PFSK-1 (cell line): ENCODE results near the gene CCNI.

Experiments
- POLR2AphosphoS5 ChIP-seq: IDR thresholded peaks from 2 replicates; pipeline ENCODE4 v1.6.1; 2012; ENCODE audit warnings: low read depth, mild to moderate bottlenecking, control low read depth, low read length, moderate library complexity
- REST ChIP-seq, 2 experiments: IDR thresholded peaks; 2 replicates each; pipeline versions ENCODE4 v1.6.1 to v1.8.0; 2011 to 2012; ENCODE audit warnings: low read depth in 2 of 2, low read length in 2 of 2, control low read depth in 1 of 2, inconsistent platforms in 1 of 2, mild to moderate bottlenecking in 1 of 2, moderate library complexity in 1 of 2; ENCODE audit not compliant: insufficient read depth in 1 of 2
- SIN3A ChIP-seq: IDR thresholded peaks from 2 replicates; pipeline ENCODE4 v1.6.1; 2012; ENCODE audit warnings: mild to moderate bottlenecking, low read length, moderate library complexity, borderline replicate concordance; ENCODE audit not compliant: insufficient read depth
- TAF1 ChIP-seq: IDR thresholded peaks from 2 replicates; pipeline ENCODE4 v1.6.1; 2012; ENCODE audit warnings: low read length, control low read depth, borderline replicate concordance; ENCODE audit not compliant: insufficient read depth

GRCh38 chr4:77124576-77124975, 48.8 kb upstream of the CCNI start:
- no peak for TF ChIP-seq SIN3A
- TF ChIP-seq REST (IDR thresholded peaks at IDR 0.05; ENCODE audit: insufficient read depth in 1 of 2, low read depth in 2 of 2, low read length in 2 of 2): no peak
- no peak for TF ChIP-seq TAF1
- TF ChIP-seq POLR2AphosphoS5: no peak
